ENCODE data around the gene BCL11A.

The BCL11A gene

DNA sequence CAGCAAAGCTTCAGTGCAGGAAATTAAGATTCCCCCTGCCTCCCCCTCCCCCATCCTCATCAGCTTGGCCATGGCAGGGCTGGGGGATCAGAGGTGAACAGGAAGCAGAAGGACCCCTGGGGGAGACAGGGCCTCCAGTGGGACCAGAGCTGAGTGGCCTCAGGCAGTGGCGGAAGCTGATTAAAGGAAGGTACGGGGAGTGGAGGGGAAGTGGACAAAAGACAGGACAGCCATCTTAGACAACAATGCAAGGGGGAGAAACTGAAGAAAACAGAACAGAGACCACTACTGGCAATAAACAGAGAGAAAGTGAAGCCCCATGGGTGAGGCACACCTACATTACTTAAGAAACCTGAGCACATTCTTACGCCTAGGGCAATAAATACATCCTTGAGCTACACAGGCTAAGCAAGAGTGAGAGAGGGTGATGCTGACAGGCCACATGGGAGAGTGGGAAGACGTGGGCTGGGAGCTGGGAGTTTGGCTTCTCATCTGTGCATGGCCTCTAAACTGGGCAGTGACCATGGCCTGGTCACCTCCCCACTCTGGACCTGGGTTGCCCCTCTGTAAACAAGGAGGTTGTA is 59.6 kb downstream of the BCL11A start:
- no peak overlapping the region for H3K4me3 ChIP-seq (ENCODE audit: low read depth, low read length)
- no peaks in the 10 kb centered on the region; the same call in 1 of the 2 replicates for H3K36me3 ChIP-seq (ENCODE audit: control insufficient read depth, insufficient read depth, low read length)
- peaks cover 31% of the 10 kb centered on the region for H3K4me1 ChIP-seq (ENCODE audit: control insufficient read depth, insufficient read depth, low read length)
- no peak overlapping the region for H3K9ac ChIP-seq (ENCODE audit: low read depth, low read length)
- H3K9me3 ChIP-seq (ENCODE audit: control insufficient read depth, insufficient read depth, low read length), result no peaks in the 10 kb centered on the region
- H3K27me3 ChIP-seq (ENCODE audit: control insufficient read depth, insufficient read depth, low read length), result no peaks in the 10 kb centered on the region
- no peak overlapping the region for H3K27ac ChIP-seq (ENCODE audit: low read depth, low read length)

DNA sequence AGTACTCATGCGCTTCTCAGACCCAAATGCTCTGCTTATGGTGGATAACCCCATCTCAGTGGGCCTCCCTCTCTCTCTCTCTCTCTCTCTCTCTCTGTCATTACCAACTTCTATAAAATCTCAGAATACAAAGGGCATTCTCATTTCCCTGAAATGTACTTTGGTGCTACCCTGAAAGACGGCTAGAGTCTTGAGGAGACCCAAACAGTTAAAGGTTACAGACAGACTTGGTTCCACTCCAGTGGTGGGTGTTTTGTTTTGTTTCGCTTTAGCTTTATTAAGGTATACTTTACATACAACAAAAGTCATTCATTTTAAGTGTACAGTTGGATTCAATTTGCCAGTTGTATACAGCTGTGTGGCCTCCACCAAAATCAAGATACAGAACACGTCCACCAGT is 60.9 kb downstream of the BCL11A start:
- Histone ChIP-seq H3K9ac (ENCODE audit: low read depth, low read length) (no peak overlapping the region), H3K27ac (ENCODE audit: low read depth, low read length) (no peak overlapping the region), H3K4me1 (ENCODE audit: control insufficient read depth, insufficient read depth, low read length) (peaks cover 29% of the 10 kb centered on the region), H3K4me3 (ENCODE audit: low read depth, low read length) (no peak overlapping the region), H3K9me3 (ENCODE audit: control insufficient read depth, insufficient read depth, low read length) (no peaks in the 10 kb centered on the region), H3K27me3 (ENCODE audit: control insufficient read depth, insufficient read depth, low read length) (no peaks in the 10 kb centered on the region), H3K36me3 (ENCODE audit: control insufficient read depth, insufficient read depth, low read length) (no peaks in the 10 kb centered on the region; the same call in 1 of the 2 replicates)

DNA sequence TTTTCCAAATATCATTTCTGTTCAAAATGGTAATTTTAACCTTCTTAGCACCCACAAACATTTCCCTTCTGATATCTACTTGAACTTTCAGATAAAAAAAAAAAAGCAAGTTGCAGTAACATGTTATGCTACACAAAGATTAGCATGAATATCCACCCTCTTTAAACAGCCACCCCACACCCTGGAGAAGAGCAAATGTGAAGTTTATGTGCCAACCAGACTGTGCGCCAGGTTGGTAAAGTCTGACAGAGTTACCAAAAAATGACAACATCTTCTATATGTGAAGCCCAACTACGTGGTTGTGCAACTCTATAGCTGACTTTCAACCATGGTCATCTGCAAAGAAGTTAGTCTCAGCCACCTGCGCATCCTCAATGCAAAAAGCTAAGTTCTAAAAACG is 62.6 kb downstream of the BCL11A start:
- Histone ChIP-seq H3K36me3 (ENCODE audit: control insufficient read depth, insufficient read depth, low read length) (peaks cover 16% of the 10 kb centered on the region; the same call in 1 of the 2 replicates), H3K27ac (ENCODE audit: low read depth, low read length) (no peak overlapping the region), H3K4me3 (ENCODE audit: low read depth, low read length) (no peak overlapping the region), H3K27me3 (ENCODE audit: control insufficient read depth, insufficient read depth, low read length) (no peaks in the 10 kb centered on the region), H3K4me1 (ENCODE audit: control insufficient read depth, insufficient read depth, low read length) (peaks cover 21% of the 10 kb centered on the region), H3K9ac (ENCODE audit: low read depth, low read length) (no peak overlapping the region), H3K9me3 (ENCODE audit: control insufficient read depth, insufficient read depth, low read length) (no peaks in the 10 kb centered on the region)

DNA sequence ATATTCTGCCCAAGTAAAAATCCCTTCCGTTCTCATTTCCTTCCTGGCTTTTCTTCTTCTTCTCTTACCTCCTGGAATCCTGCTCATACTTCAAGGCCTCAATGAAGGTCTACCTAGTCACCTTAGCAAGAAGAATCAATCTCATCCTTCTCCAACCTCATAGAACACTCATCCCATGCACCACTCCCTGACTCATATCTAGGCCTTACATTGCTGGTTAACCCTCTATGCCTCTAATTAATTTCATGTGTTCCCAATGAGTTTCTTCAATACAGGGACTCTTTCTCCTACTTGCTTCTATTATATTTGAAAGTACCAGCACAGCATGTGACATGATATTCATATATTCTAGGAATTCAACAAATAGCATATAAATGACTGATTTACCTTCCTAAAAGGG is 63.0 kb downstream of the BCL11A start:
- Histone ChIP-seq H3K9me3 (ENCODE audit: control insufficient read depth, insufficient read depth, low read length) (no peaks in the 10 kb centered on the region), H3K4me3 (ENCODE audit: low read depth, low read length) (no peak overlapping the region), H3K9ac (ENCODE audit: low read depth, low read length) (no peak overlapping the region), H3K27me3 (ENCODE audit: control insufficient read depth, insufficient read depth, low read length) (no peaks in the 10 kb centered on the region), H3K36me3 (ENCODE audit: control insufficient read depth, insufficient read depth, low read length) (peaks cover 17% of the 10 kb centered on the region; the same call in 1 of the 2 replicates), H3K4me1 (ENCODE audit: control insufficient read depth, insufficient read depth, low read length) (peaks cover 24% of the 10 kb centered on the region), H3K27ac (ENCODE audit: low read depth, low read length) (no peak overlapping the region)

DNA sequence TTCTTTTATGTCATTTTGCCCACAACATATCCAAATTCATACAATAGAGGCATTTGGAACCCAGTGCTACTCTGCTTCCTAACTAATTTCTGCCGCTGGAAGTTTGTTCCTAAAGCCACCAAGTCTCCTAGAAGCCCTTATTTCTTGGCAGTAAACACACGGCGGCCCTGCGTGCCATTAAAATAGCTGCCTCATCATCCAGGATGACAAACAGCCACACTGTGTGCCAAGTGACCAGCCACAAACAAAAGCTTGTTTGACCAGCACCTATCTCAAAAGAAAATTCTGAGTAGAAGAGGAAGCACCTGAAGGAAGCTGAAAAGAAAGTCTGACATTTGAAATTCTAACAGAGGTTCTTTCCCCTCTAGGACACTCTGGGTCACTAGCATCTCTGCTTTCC is 64.2 kb downstream of the BCL11A start:
- H3K36me3 ChIP-seq (ENCODE audit: control insufficient read depth, insufficient read depth, low read length), result 0 out of 2 replicates have a peak, but pooled peaks cover 17% of the 10 kb centered on the region
- H3K4me3 ChIP-seq (ENCODE audit: low read depth, low read length), result no peak overlapping the region
- no peak overlapping the region for H3K9ac ChIP-seq (ENCODE audit: low read depth, low read length)
- H3K9me3 ChIP-seq (ENCODE audit: control insufficient read depth, insufficient read depth, low read length), result no peaks in the 10 kb centered on the region
- H3K4me1 ChIP-seq (ENCODE audit: control insufficient read depth, insufficient read depth, low read length), result peaks cover 35% of the 10 kb centered on the region
- H3K27me3 ChIP-seq (ENCODE audit: control insufficient read depth, insufficient read depth, low read length), result no peaks in the 10 kb centered on the region
- H3K27ac ChIP-seq (ENCODE audit: low read depth, low read length), result no peak overlapping the region

DNA sequence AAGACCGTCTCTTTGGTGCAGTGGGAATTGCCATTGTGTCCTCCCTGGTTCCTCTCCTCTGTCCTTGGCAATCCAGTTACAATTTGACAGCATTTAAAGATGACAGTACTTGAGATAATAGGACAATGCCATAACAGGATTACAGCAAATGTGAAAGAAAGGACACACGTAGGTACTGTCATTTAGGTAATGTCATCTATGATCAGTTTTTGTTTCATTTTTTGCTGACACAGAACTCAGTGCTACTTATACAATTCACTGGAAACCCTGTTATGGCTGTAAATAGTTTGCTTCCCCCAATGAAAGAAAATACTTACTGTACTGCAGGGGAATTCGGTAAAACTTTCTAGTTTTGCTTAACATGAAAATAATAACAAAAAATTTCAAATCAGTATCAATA is 65.2 kb downstream of the BCL11A start:
- Histone ChIP-seq H3K4me3 (ENCODE audit: low read depth, low read length) (no peak overlapping the region), H3K27me3 (ENCODE audit: control insufficient read depth, insufficient read depth, low read length) (no peaks in the 10 kb centered on the region), H3K4me1 (ENCODE audit: control insufficient read depth, insufficient read depth, low read length) (peaks cover 38% of the 10 kb centered on the region), H3K9me3 (ENCODE audit: control insufficient read depth, insufficient read depth, low read length) (no peaks in the 10 kb centered on the region), H3K27ac (ENCODE audit: low read depth, low read length) (no peak overlapping the region), H3K9ac (ENCODE audit: low read depth, low read length) (no peak overlapping the region), H3K36me3 (ENCODE audit: control insufficient read depth, insufficient read depth, low read length) (peaks cover 21% of the 10 kb centered on the region; the same call in 1 of the 2 replicates)

DNA sequence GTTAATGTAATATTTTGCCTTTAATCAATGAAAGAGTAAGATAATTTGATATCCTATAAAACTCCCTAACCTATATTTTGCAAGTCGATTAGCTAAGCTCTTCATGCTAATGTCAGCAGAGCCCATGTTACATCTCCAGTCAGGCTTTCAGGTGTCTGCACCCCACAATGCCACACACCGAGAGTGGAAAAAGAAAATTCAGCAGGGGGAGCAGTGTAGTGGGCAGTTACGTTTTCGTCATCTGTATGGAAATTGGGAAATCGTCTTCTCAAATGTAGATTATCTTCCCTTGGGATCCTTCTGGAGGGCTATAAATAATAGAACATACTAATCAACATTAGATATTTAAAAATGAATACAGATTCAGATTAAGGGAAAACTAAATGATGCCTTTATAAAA is 66.3 kb downstream of the BCL11A start:
- Histone ChIP-seq H3K4me3 (ENCODE audit: low read depth, low read length) (no peak overlapping the region), H3K9ac (ENCODE audit: low read depth, low read length) (no peak overlapping the region), H3K27me3 (ENCODE audit: control insufficient read depth, insufficient read depth, low read length) (no peaks in the 10 kb centered on the region), H3K36me3 (ENCODE audit: control insufficient read depth, insufficient read depth, low read length) (peaks cover 30% of the 10 kb centered on the region; the same call in 1 of the 2 replicates), H3K27ac (ENCODE audit: low read depth, low read length) (no peak overlapping the region), H3K9me3 (ENCODE audit: control insufficient read depth, insufficient read depth, low read length) (no peaks in the 10 kb centered on the region), H3K4me1 (ENCODE audit: control insufficient read depth, insufficient read depth, low read length) (peaks cover 50% of the 10 kb centered on the region)

DNA sequence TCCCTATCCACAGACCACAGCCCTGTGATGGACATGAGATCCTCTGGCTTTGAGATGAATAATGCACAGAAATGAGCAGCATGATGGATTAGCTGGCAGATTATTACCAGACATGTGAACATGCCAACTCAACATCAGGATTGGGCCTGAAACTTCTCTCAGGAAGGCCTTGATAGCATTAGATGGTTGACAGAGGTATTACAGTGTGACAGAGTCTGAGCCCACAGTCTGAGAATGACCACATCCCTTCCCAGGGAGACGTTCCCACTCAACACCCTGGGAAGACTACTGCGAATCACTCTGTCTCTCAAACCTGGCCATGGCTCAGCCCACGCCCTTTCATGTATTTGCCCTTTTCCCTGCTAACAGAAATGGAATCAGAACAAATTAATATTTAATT is 66.9 kb downstream of the BCL11A start:
- Histone ChIP-seq H3K4me1 (ENCODE audit: control insufficient read depth, insufficient read depth, low read length) (peaks cover 51% of the 10 kb centered on the region), H3K9me3 (ENCODE audit: control insufficient read depth, insufficient read depth, low read length) (no peaks in the 10 kb centered on the region), H3K4me3 (ENCODE audit: low read depth, low read length) (no peak overlapping the region), H3K27me3 (ENCODE audit: control insufficient read depth, insufficient read depth, low read length) (no peaks in the 10 kb centered on the region), H3K9ac (ENCODE audit: low read depth, low read length) (no peak overlapping the region), H3K27ac (ENCODE audit: low read depth, low read length) (no peak overlapping the region), H3K36me3 (ENCODE audit: control insufficient read depth, insufficient read depth, low read length) (peaks cover 31% of the 10 kb centered on the region; the same call in 1 of the 2 replicates)

DNA sequence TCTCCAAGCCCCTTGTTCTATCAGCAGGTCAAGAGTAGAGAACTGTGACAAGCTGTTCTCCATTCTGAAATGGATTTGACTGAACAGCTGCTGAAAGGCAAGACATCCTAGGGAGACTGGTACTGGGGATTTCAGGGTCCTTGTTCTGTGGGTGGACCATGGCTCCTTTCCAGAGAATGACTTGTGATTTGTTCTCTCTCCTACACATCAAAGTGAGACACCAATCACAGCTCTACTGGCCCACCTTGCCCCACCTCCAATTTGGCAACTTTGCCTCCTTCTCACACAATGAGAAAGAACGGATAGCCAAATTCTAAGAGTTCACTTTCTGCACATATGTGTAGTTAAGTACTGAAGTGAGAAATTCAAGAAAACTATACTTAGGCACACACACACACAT is 67.4 kb downstream of the BCL11A start:
- H3K4me1 ChIP-seq (ENCODE audit: control insufficient read depth, insufficient read depth, low read length), result peaks cover 56% of the 10 kb centered on the region
- H3K27me3 ChIP-seq (ENCODE audit: control insufficient read depth, insufficient read depth, low read length), result no peaks in the 10 kb centered on the region
- H3K9ac ChIP-seq (ENCODE audit: low read depth, low read length), result no peak overlapping the region
- H3K9me3 ChIP-seq (ENCODE audit: control insufficient read depth, insufficient read depth, low read length), result no peaks in the 10 kb centered on the region
- H3K27ac ChIP-seq (ENCODE audit: low read depth, low read length), result no peak overlapping the region
- H3K36me3 ChIP-seq (ENCODE audit: control insufficient read depth, insufficient read depth, low read length), result peaks cover 33% of the 10 kb centered on the region; the same call in 1 of the 2 replicates
- H3K4me3 ChIP-seq (ENCODE audit: low read depth, low read length), result no peak overlapping the region

DNA sequence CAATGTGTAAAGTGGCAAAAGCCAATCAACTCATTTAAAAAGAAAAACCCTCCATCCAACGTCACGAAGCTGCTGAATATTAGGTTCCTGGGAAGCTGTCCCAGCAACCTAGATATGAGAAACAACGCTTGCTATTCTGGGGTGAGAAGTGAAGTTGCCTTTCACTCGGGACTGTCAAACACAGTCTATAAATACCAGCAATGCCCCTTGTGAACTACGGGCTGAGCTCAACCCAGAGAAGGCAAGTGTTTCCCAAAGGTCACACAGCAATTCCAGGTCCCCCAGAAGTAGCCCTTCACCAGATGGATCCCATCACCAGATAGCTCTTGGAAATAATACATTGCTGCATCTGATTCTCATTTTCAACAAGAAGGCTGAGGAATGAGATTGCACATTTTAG is 67.9 kb downstream of the BCL11A start:
- no peak overlapping the region for H3K27ac ChIP-seq (ENCODE audit: low read depth, low read length)

DNA sequence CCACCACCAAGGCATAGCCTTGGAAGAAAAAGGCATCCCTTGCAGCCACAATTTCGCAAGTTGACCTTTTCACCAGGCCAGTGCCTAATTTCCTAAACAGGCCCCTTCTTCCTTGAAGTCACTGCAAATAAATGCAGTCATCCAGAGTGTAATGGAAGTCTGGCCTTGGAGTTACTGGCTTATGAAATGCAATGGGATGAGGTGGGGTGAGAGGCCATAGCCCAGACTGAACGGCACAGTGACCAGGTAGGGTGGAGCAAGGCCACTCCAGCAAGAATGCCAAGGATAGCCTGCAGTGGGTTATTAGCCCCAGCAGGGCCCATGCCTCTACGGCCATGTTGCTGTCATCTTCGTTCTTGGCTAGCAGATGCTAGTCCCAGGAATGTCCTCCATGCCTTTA is 68.4 kb downstream of the BCL11A start:
- Histone ChIP-seq H3K4me1 (ENCODE audit: control insufficient read depth, insufficient read depth, low read length) (peaks cover 51% of the 10 kb centered on the region), H3K9ac (ENCODE audit: low read depth, low read length) (no peak overlapping the region), H3K9me3 (ENCODE audit: control insufficient read depth, insufficient read depth, low read length) (no peaks in the 10 kb centered on the region), H3K27me3 (ENCODE audit: control insufficient read depth, insufficient read depth, low read length) (no peaks in the 10 kb centered on the region), H3K36me3 (ENCODE audit: control insufficient read depth, insufficient read depth, low read length) (peaks cover 33% of the 10 kb centered on the region; the same call in 1 of the 2 replicates), H3K27ac (ENCODE audit: low read depth, low read length) (no peak overlapping the region), H3K4me3 (ENCODE audit: low read depth, low read length) (no peak overlapping the region)

More for the DNA sequence above, 67.9 kb downstream of the BCL11A start:
- H3K4me3 ChIP-seq (ENCODE audit: low read depth, low read length), result no peak overlapping the region
- peaks cover 52% of the 10 kb centered on the region for H3K4me1 ChIP-seq (ENCODE audit: control insufficient read depth, insufficient read depth, low read length)
- no peak overlapping the region for H3K9ac ChIP-seq (ENCODE audit: low read depth, low read length)
- H3K9me3 ChIP-seq (ENCODE audit: control insufficient read depth, insufficient read depth, low read length), result no peaks in the 10 kb centered on the region
- no peaks in the 10 kb centered on the region for H3K27me3 ChIP-seq (ENCODE audit: control insufficient read depth, insufficient read depth, low read length)
- H3K36me3 ChIP-seq (ENCODE audit: control insufficient read depth, insufficient read depth, low read length), result peaks cover 33% of the 10 kb centered on the region; the same call in 1 of the 2 replicates

Measured in HUES48 (cell line).